ENCODE data around the gene ADCY10. TPM values are rescaled to one million over a fixed set of nuclear protein-coding genes. Genes with fewer than 3 reads are reported as not detected.

The ADCY10 gene
- total RNA-seq, 1 donor from 2014 or later, result 0.39 TPM

- no peaks in the 10 kb centered on the region for H3K4me1 Mint-ChIP-seq (ENCODE audit: unreplicated experiment)
- H3K36me3 Mint-ChIP-seq, result no peaks in the 10 kb centered on the region
- H3K27me3 Mint-ChIP-seq, result no peaks in the 10 kb centered on the region
- no peak overlapping the region for H3K27ac Mint-ChIP-seq
- no peak for TF ChIP-seq CTCF (conservative IDR thresholded peaks at IDR 0.05)
- no peak overlapping the region for H3K4me3 Mint-ChIP-seq
- H3K9me3 Mint-ChIP-seq, result no peaks in the 10 kb centered on the region
- no peak for DNase-seq (ENCODE audit: extremely low spot score, unreplicated experiment)
These were observed 84.1 kb downstream of the ADCY10 start for GRCh38 chr1:167829868-167830267.

GRCh38 chr1:167826127-167826526 is 87.8 kb downstream of the ADCY10 start:
- Mint-ChIP-seq H3K27ac (no peak overlapping the region), H3K4me1 (ENCODE audit: unreplicated experiment) (no peaks in the 10 kb centered on the region), H3K36me3 (no peaks in the 10 kb centered on the region), H3K9me3 (no peaks in the 10 kb centered on the region), H3K4me3 (no peak overlapping the region), H3K27me3 (no peaks in the 10 kb centered on the region)
- no peak for TF ChIP-seq CTCF (conservative IDR thresholded peaks at IDR 0.05)
- DNase-seq (ENCODE audit: extremely low spot score, unreplicated experiment), result no peak

- no peaks in the 10 kb centered on the region for H3K27me3 Mint-ChIP-seq
- no peak for DNase-seq (ENCODE audit: extremely low spot score, unreplicated experiment)
- no peaks in the 10 kb centered on the region for H3K4me1 Mint-ChIP-seq (ENCODE audit: unreplicated experiment)
- H3K36me3 Mint-ChIP-seq, result no peaks in the 10 kb centered on the region
- no peak overlapping the region for H3K27ac Mint-ChIP-seq
- TF ChIP-seq CTCF (conservative IDR thresholded peaks at IDR 0.05), result no peak
- H3K4me3 Mint-ChIP-seq, result no peak overlapping the region
- no peaks in the 10 kb centered on the region for H3K9me3 Mint-ChIP-seq
These were observed 88.4 kb downstream of the ADCY10 start for GRCh38 chr1:167825419-167826079.

- no peak for DNase-seq (ENCODE audit: extremely low spot score, unreplicated experiment)
- TF ChIP-seq CTCF (conservative IDR thresholded peaks at IDR 0.05), result no peak
- H3K36me3 Mint-ChIP-seq, result no peaks in the 10 kb centered on the region
- no peak overlapping the region for H3K4me3 Mint-ChIP-seq
- peaks cover 5% of the 10 kb centered on the region for H3K4me1 Mint-ChIP-seq (ENCODE audit: unreplicated experiment)
- no peaks in the 10 kb centered on the region for H3K27me3 Mint-ChIP-seq
- H3K9me3 Mint-ChIP-seq, result peaks cover 4% of the 10 kb centered on the region
- H3K27ac Mint-ChIP-seq, result no peak overlapping the region
These were observed 89.7 kb downstream of the ADCY10 start for GRCh38 chr1:167824163-167824794.

GRCh38 chr1:167821969-167822685 is 91.8 kb downstream of the ADCY10 start:
- Mint-ChIP-seq H3K4me1 (ENCODE audit: unreplicated experiment) (peaks cover 5% of the 10 kb centered on the region), H3K36me3 (no peaks in the 10 kb centered on the region), H3K27ac (no peak overlapping the region), H3K4me3 (no peak overlapping the region), H3K27me3 (no peaks in the 10 kb centered on the region), H3K9me3 (peaks cover 4% of the 10 kb centered on the region)
- TF ChIP-seq CTCF (conservative IDR thresholded peaks at IDR 0.05), result no peak
- no peak for DNase-seq (ENCODE audit: extremely low spot score, unreplicated experiment)

Data from type B pancreatic cell (in vitro differentiated cells).